ENCODE measurements around the gene TINAG. TPM values are rescaled to one million over a fixed set of nuclear protein-coding genes. Genes with fewer than 3 reads are reported as not detected.

The TINAG gene
- polyA plus RNA-seq, 4 donors, result 13.4 to 31.6 (median 18.5) TPM

DNA sequence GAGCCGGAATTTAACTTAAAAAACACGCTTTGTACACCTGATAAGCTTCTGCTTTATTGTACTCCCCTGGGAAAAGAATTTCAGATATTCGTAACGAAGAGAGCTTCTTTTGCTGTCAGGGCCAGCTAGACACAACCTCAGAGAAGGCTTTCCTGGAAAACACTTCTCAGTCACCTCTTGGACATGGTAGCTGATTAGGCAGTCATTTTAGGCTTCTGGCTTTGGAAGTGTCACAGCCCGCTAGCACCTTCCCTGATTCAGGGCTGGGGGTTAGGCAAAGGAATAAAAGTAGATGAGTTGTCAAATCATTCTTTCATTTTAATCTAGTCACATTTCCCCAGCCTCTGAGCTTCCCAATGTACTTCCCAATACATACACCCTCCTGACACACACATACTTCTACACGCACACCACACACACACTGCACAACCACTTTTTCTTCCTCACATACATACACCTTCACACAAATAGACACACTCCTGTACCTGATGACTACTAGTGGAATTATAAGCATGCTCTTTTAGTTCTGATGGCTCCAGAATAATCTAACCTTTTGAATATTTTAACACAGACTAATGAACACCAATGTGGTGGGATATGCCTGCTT lies 34.9 kb upstream of the TINAG start:
- Histone ChIP-seq H3K36me3 (ENCODE audit: control insufficient read depth in 3 of 3, insufficient read depth in 2 of 3, low read depth in 1 of 3, low read length in 3 of 3) (no peaks in the 10 kb centered on the region), H3K27me3 (ENCODE audit: control insufficient read depth in 3 of 3, insufficient read depth in 3 of 3, low read length in 3 of 3) (no peaks in the 10 kb centered on the region), H3K4me3 (ENCODE audit: low read depth in 1 of 3, low read length in 3 of 3) (no peak overlapping the region), H3K9me3 (ENCODE audit: control insufficient read depth in 2 of 2, insufficient read depth in 1 of 2, low read depth in 1 of 2, low read length in 1 of 2) (no peaks in the 10 kb centered on the region), H3K27ac (ENCODE audit: low read depth in 1 of 3, low read length in 2 of 3) (no peak overlapping the region), H3K4me1 (ENCODE audit: control insufficient read depth in 3 of 3, insufficient read depth in 2 of 3, low read depth in 1 of 3, low read length in 2 of 3) (no peaks in the 10 kb centered on the region)
- FAIRE-seq, result no peak
- DNase-seq, result no peak
- 94 to 96% (median 95%) methylated on average over 6 of the region's 6 CpGs for WGBS, 3 donors

GRCh38 chr6:54274383-54274782 lies 33.9 kb upstream of the TINAG start:
- Histone ChIP-seq H3K27me3 (ENCODE audit: control insufficient read depth in 3 of 3, insufficient read depth in 3 of 3, low read length in 3 of 3) (no peaks in the 10 kb centered on the region), H3K27ac (ENCODE audit: low read depth in 1 of 3, low read length in 2 of 3) (no peak overlapping the region), H3K36me3 (ENCODE audit: control insufficient read depth in 3 of 3, insufficient read depth in 2 of 3, low read depth in 1 of 3, low read length in 3 of 3) (no peaks in the 10 kb centered on the region), H3K9me3 (ENCODE audit: control insufficient read depth in 2 of 2, insufficient read depth in 1 of 2, low read depth in 1 of 2, low read length in 1 of 2) (no peaks in the 10 kb centered on the region), H3K4me3 (ENCODE audit: low read depth in 1 of 3, low read length in 3 of 3) (no peak overlapping the region), H3K4me1 (ENCODE audit: control insufficient read depth in 3 of 3, insufficient read depth in 2 of 3, low read depth in 1 of 3, low read length in 2 of 3) (no peaks in the 10 kb centered on the region)
- FAIRE-seq (no peak), DNase-seq (no peak)

GRCh38 chr6:54282186-54282585 lies 26.1 kb upstream of the TINAG start:
- Histone ChIP-seq H3K36me3 (ENCODE audit: control insufficient read depth in 3 of 3, insufficient read depth in 2 of 3, low read depth in 1 of 3, low read length in 3 of 3) (no peaks in the 10 kb centered on the region), H3K4me1 (ENCODE audit: control insufficient read depth in 3 of 3, insufficient read depth in 2 of 3, low read depth in 1 of 3, low read length in 2 of 3) (peaks cover 0 to 5% (median 0%) of the 10 kb centered on the region in 3 donors), H3K27me3 (ENCODE audit: control insufficient read depth in 3 of 3, insufficient read depth in 3 of 3, low read length in 3 of 3) (no peaks in the 10 kb centered on the region), H3K4me3 (ENCODE audit: low read depth in 1 of 3, low read length in 3 of 3) (no peak overlapping the region), H3K27ac (ENCODE audit: low read depth in 1 of 3, low read length in 2 of 3) (peak overlapping the region in 1 of 3 donors; percentile 15), H3K9me3 (ENCODE audit: control insufficient read depth in 2 of 2, insufficient read depth in 1 of 2, low read depth in 1 of 2, low read length in 1 of 2) (no peaks in the 10 kb centered on the region)
- FAIRE-seq (no peak), DNase-seq (no peak)
- 86 to 93% (median 92%) methylated on average over 1 of the region's 1 CpG for WGBS, 3 donors

- Histone ChIP-seq H3K4me1 (ENCODE audit: control insufficient read depth in 3 of 3, insufficient read depth in 2 of 3, low read depth in 1 of 3, low read length in 2 of 3) (peaks cover 0 to 5% (median 0%) of the 10 kb centered on the region in 3 donors), H3K27ac (ENCODE audit: low read depth in 1 of 3, low read length in 2 of 3) (peak overlapping the region in 1 of 3 donors; percentile 74), H3K27me3 (ENCODE audit: control insufficient read depth in 3 of 3, insufficient read depth in 3 of 3, low read length in 3 of 3) (no peaks in the 10 kb centered on the region), H3K4me3 (ENCODE audit: low read depth in 1 of 3, low read length in 3 of 3) (no peak overlapping the region), H3K36me3 (ENCODE audit: control insufficient read depth in 3 of 3, insufficient read depth in 2 of 3, low read depth in 1 of 3, low read length in 3 of 3) (no peaks in the 10 kb centered on the region), H3K9me3 (ENCODE audit: control insufficient read depth in 2 of 2, insufficient read depth in 1 of 2, low read depth in 1 of 2, low read length in 1 of 2) (no peaks in the 10 kb centered on the region)
- no peak for FAIRE-seq
- DNase-seq, result peak; percentile 4 to 73
- 58 to 78% (median 58%) methylated on average over 3 of the region's 3 CpGs for whole genome bisulfite sequencing, 3 donors
Measured at GRCh38 chr6:54284161-54284860, 23.9 kb upstream of the TINAG start.

GRCh38 chr6:54285595-54285994 lies 22.6 kb upstream of the TINAG start:
- DNase-seq (no peak), FAIRE-seq (no peak)
- H3K27ac ChIP-seq (ENCODE audit: low read depth in 1 of 3, low read length in 2 of 3), result no peak overlapping the region
- 85 to 91% (median 86%) methylated on average over 3 of the region's 3 CpGs for WGBS, 3 donors
- H3K9me3 ChIP-seq (ENCODE audit: control insufficient read depth in 2 of 2, insufficient read depth in 1 of 2, low read depth in 1 of 2, low read length in 1 of 2), result no peaks in the 10 kb centered on the region
- H3K4me1 ChIP-seq (ENCODE audit: control insufficient read depth in 3 of 3, insufficient read depth in 2 of 3, low read depth in 1 of 3, low read length in 2 of 3), result peaks cover 0 to 5% (median 0%) of the 10 kb centered on the region in 3 donors
- no peaks in the 10 kb centered on the region for H3K27me3 ChIP-seq (ENCODE audit: control insufficient read depth in 3 of 3, insufficient read depth in 3 of 3, low read length in 3 of 3)
- no peaks in the 10 kb centered on the region for H3K36me3 ChIP-seq (ENCODE audit: control insufficient read depth in 3 of 3, insufficient read depth in 2 of 3, low read depth in 1 of 3, low read length in 3 of 3)
- no peak overlapping the region for H3K4me3 ChIP-seq (ENCODE audit: low read depth in 1 of 3, low read length in 3 of 3)

GRCh38 chr6:54286141-54286540 lies 22.1 kb upstream of the TINAG start:
- DNase-seq, result no peak
- no peaks in the 10 kb centered on the region for H3K9me3 ChIP-seq (ENCODE audit: control insufficient read depth in 2 of 2, insufficient read depth in 1 of 2, low read depth in 1 of 2, low read length in 1 of 2)

DNA sequence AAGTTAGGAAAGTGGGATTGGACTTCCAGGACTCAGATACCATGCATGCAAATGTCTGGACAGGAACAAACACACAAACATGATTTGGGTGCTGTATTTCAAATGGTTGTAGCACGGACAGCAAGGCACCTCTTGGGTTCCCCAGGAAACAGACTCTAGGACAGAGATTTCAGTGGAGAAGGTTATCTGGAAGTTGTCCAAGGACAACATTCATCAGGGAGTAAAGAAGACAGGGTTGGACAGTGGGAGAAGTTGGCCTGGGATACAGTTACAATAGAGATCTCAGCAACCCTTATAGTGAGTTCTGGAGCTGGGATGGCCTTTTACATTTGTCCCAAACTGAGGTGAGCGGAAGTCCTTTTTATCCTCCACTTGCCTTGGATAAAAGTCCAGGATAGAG lies 19.8 kb upstream of the TINAG start:
- Histone ChIP-seq H3K4me1 (ENCODE audit: control insufficient read depth in 3 of 3, insufficient read depth in 2 of 3, low read depth in 1 of 3, low read length in 2 of 3) (peaks cover 0 to under 1% (median 0%) of the 10 kb centered on the region in 3 donors), H3K36me3 (ENCODE audit: control insufficient read depth in 3 of 3, insufficient read depth in 2 of 3, low read depth in 1 of 3, low read length in 3 of 3) (no peaks in the 10 kb centered on the region), H3K27ac (ENCODE audit: low read depth in 1 of 3, low read length in 2 of 3) (no peak overlapping the region), H3K27me3 (ENCODE audit: control insufficient read depth in 3 of 3, insufficient read depth in 3 of 3, low read length in 3 of 3) (no peaks in the 10 kb centered on the region), H3K9me3 (ENCODE audit: control insufficient read depth in 2 of 2, insufficient read depth in 1 of 2, low read depth in 1 of 2, low read length in 1 of 2) (no peaks in the 10 kb centered on the region), H3K4me3 (ENCODE audit: low read depth in 1 of 3, low read length in 3 of 3) (no peak overlapping the region)
- 88 to 93% (median 89%) methylated on average over 2 of the region's 2 CpGs for WGBS, 3 donors
- DNase-seq, result no peak
- FAIRE-seq, result no peak

More at GRCh38 chr6:54286141-54286540, 22.1 kb upstream of the TINAG start:
- H3K36me3 ChIP-seq (ENCODE audit: control insufficient read depth in 3 of 3, insufficient read depth in 2 of 3, low read depth in 1 of 3, low read length in 3 of 3), result no peaks in the 10 kb centered on the region
- H3K27ac ChIP-seq (ENCODE audit: low read depth in 1 of 3, low read length in 2 of 3), result no peak overlapping the region
- no peaks in the 10 kb centered on the region for H3K27me3 ChIP-seq (ENCODE audit: control insufficient read depth in 3 of 3, insufficient read depth in 3 of 3, low read length in 3 of 3)
- peaks cover 0 to 5% (median 0%) of the 10 kb centered on the region in 3 donors for H3K4me1 ChIP-seq (ENCODE audit: control insufficient read depth in 3 of 3, insufficient read depth in 2 of 3, low read depth in 1 of 3, low read length in 2 of 3)
- FAIRE-seq, result no peak
- H3K4me3 ChIP-seq (ENCODE audit: low read depth in 1 of 3, low read length in 3 of 3), result no peak overlapping the region

DNA sequence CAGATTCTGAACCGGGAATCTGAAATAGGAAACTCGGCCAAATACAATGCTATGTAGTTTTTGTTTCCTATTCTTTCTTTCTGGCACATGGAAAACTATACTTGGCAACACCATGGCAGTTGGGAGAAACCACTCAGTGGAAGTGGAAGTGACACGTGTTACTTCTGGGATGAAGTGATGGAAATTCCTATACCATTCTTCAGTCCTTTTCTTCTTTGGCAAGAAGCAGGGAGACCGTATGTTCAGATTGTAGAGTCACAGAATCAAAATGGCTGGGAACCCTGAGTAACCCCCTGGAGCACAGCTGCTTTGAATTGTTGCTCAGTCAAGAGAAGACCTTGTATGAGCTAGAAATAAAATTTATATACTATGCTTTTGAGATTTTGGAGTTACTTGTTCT lies 18.8 kb upstream of the TINAG start:
- Histone ChIP-seq H3K4me3 (ENCODE audit: low read depth in 1 of 3, low read length in 3 of 3) (no peak overlapping the region), H3K4me1 (ENCODE audit: control insufficient read depth in 3 of 3, insufficient read depth in 2 of 3, low read depth in 1 of 3, low read length in 2 of 3) (no peaks in the 10 kb centered on the region), H3K27me3 (ENCODE audit: control insufficient read depth in 3 of 3, insufficient read depth in 3 of 3, low read length in 3 of 3) (no peaks in the 10 kb centered on the region), H3K9me3 (ENCODE audit: control insufficient read depth in 2 of 2, insufficient read depth in 1 of 2, low read depth in 1 of 2, low read length in 1 of 2) (no peaks in the 10 kb centered on the region), H3K36me3 (ENCODE audit: control insufficient read depth in 3 of 3, insufficient read depth in 2 of 3, low read depth in 1 of 3, low read length in 3 of 3) (no peaks in the 10 kb centered on the region), H3K27ac (ENCODE audit: low read depth in 1 of 3, low read length in 2 of 3) (no peak overlapping the region)
- DNase-seq, result no peak
- 80 to 87% (median 80%) methylated on average over 4 of the region's 4 CpGs for WGBS, 3 donors
- FAIRE-seq, result no peak

- no peaks in the 10 kb centered on the region for H3K36me3 ChIP-seq (ENCODE audit: control insufficient read depth in 3 of 3, insufficient read depth in 2 of 3, low read depth in 1 of 3, low read length in 3 of 3)
- no peaks in the 10 kb centered on the region for H3K9me3 ChIP-seq (ENCODE audit: control insufficient read depth in 2 of 2, insufficient read depth in 1 of 2, low read depth in 1 of 2, low read length in 1 of 2)
- DNase-seq (no peak), FAIRE-seq (no peak)
- H3K27ac ChIP-seq (ENCODE audit: low read depth in 1 of 3, low read length in 2 of 3), result no peak overlapping the region
- 53 to 58% (median 55%) methylated on average over 2 of the region's 2 CpGs for WGBS, 3 donors
- H3K4me3 ChIP-seq (ENCODE audit: low read depth in 1 of 3, low read length in 3 of 3), result no peak overlapping the region
- no peaks in the 10 kb centered on the region for H3K4me1 ChIP-seq (ENCODE audit: control insufficient read depth in 3 of 3, insufficient read depth in 2 of 3, low read depth in 1 of 3, low read length in 2 of 3)
- no peaks in the 10 kb centered on the region for H3K27me3 ChIP-seq (ENCODE audit: control insufficient read depth in 3 of 3, insufficient read depth in 3 of 3, low read length in 3 of 3)
Measured at GRCh38 chr6:54291146-54291545, 17.1 kb upstream of the TINAG start.

All from small intestine (tissue), 7 donors.